HEK293 (cell line): ENCODE results near the gene GLI1.

Experiments used
- GLIS1 ChIP-seq: fragments of 450-650 bp; formaldehyde crosslinking; IDR thresholded peaks from 2 replicates; pipeline ENCODE4 v1.5.1; 2016; ENCODE audit warnings: missing biosample characterization, missing genetic modification characterization
- HIC1 ChIP-seq: fragments of 450-650 bp; formaldehyde crosslinking; IDR thresholded peaks from 2 replicates; pipeline ENCODE4 v1.5.1; 2016; ENCODE audit warnings: missing biosample characterization, missing genetic modification characterization
- IKZF3 ChIP-seq: fragments of 450-650 bp; IDR thresholded peaks from 2 replicates; pipeline ENCODE4 v1.5.0; 2018; ENCODE audit warnings: missing biosample characterization, mild to moderate bottlenecking, missing genetic modification characterization, moderate library complexity
- SCRT1 ChIP-seq: fragments of 450-650 bp; formaldehyde crosslinking; IDR thresholded peaks from 2 replicates; pipeline ENCODE4 v1.5.1; 2016; ENCODE audit warnings: missing biosample characterization, missing genetic modification characterization, borderline replicate concordance
- SETDB1 ChIP-seq: IDR thresholded peaks from one replicate; pipeline ENCODE4 v1.6.1; 2017; ENCODE audit warnings: mild to moderate bottlenecking, low read length, moderate library complexity, mixed read lengths; ENCODE audit not compliant: insufficient read length
- TRIM28 ChIP-seq: IDR thresholded peaks from 2 replicates; pipeline ENCODE4 v1.6.1; 2011; ENCODE audit warnings: low read length, control low read depth, borderline replicate concordance
- ZFP37 ChIP-seq: fragments of 450-650 bp; formaldehyde crosslinking; IDR thresholded peaks from 2 replicates; pipeline ENCODE4 v1.5.1; 2016; ENCODE audit warnings: missing biosample characterization, missing genetic modification characterization
- ZIC2 ChIP-seq: fragments of 450-650 bp; formaldehyde crosslinking; IDR thresholded peaks from 2 replicates; pipeline ENCODE4 v1.5.1; 2016; ENCODE audit warnings: missing biosample characterization, missing genetic modification characterization
- ZNF146 ChIP-seq: fragments of 450-650 bp; formaldehyde crosslinking; IDR thresholded peaks from 2 replicates; pipeline ENCODE4 v1.5.1; 2016; ENCODE audit warnings: missing biosample characterization, missing genetic modification characterization
- ZNF19 ChIP-seq: fragments of 450-650 bp; formaldehyde crosslinking; IDR thresholded peaks from 2 replicates; pipeline ENCODE4; 2016; ENCODE audit warnings: missing biosample characterization, missing genetic modification characterization, low read depth
- ZNF211 ChIP-seq: fragments of 450-650 bp; formaldehyde crosslinking; IDR thresholded peaks from 2 replicates; pipeline ENCODE4 v1.5.1; 2016; ENCODE audit warnings: low read depth, missing biosample characterization, missing genetic modification characterization
- ZNF280C ChIP-seq: fragments of 450-650 bp; formaldehyde crosslinking; IDR thresholded peaks from 2 replicates; pipeline ENCODE4 v1.5.1; 2016; ENCODE audit warnings: missing biosample characterization, missing genetic modification characterization
- ZNF280D ChIP-seq: fragments of 450-650 bp; formaldehyde crosslinking; IDR thresholded peaks from 2 replicates; pipeline ENCODE4 v1.5.1; 2016; ENCODE audit warnings: missing biosample characterization, missing genetic modification characterization
- ZNF311 ChIP-seq: fragments of 450-650 bp; formaldehyde crosslinking; IDR thresholded peaks from 2 replicates; pipeline ENCODE4 v1.5.1; 2017; ENCODE audit warnings: missing biosample characterization, missing genetic modification characterization, borderline replicate concordance
- ZNF335 ChIP-seq: fragments of 450-650 bp; formaldehyde crosslinking; conservative IDR thresholded peaks from 2 replicates; pipeline ENCODE4 v1.5.1; 2016; ENCODE audit warnings: missing biosample characterization, missing genetic modification characterization
- ZNF341 ChIP-seq: fragments of 450-650 bp; formaldehyde crosslinking; IDR thresholded peaks from 2 replicates; pipeline ENCODE4; 2016; ENCODE audit warnings: low read depth, missing biosample characterization, missing genetic modification characterization
- ZNF391 ChIP-seq: fragments of 450-650 bp; formaldehyde crosslinking; IDR thresholded peaks from 2 replicates; pipeline ENCODE4 v1.5.1; 2016; ENCODE audit warnings: low read depth, missing biosample characterization, missing genetic modification characterization, borderline replicate concordance
- ZNF513 ChIP-seq: fragments of 450-650 bp; IDR thresholded peaks from 2 replicates; pipeline ENCODE4 v1.5.1; 2018; ENCODE audit warnings: missing biosample characterization, missing genetic modification characterization
- ZNF514 ChIP-seq: fragments of 450-650 bp; formaldehyde crosslinking; IDR thresholded peaks from 2 replicates; pipeline ENCODE4 v1.5.1; 2016; ENCODE audit warnings: missing biosample characterization, missing genetic modification characterization
- ZNF521 ChIP-seq: fragments of 450-650 bp; formaldehyde crosslinking; IDR thresholded peaks from 2 replicates; pipeline ENCODE4 v1.5.1; 2017; ENCODE audit warnings: missing biosample characterization, mild to moderate bottlenecking, missing genetic modification characterization
- ZNF530 ChIP-seq: fragments of 450-650 bp; formaldehyde crosslinking; IDR thresholded peaks from 2 replicates; pipeline ENCODE4 v1.5.1; 2016; ENCODE audit warnings: low read depth, missing biosample characterization, missing genetic modification characterization
- ZNF561 ChIP-seq: fragments of 450-650 bp; IDR thresholded peaks from 2 replicates; pipeline ENCODE4 v1.5.1; 2018; ENCODE audit warnings: missing biosample characterization, missing genetic modification characterization, borderline replicate concordance
- ZNF658 ChIP-seq: fragments of 450-650 bp; formaldehyde crosslinking; IDR thresholded peaks from 2 replicates; pipeline ENCODE4; 2016; ENCODE audit warnings: missing biosample characterization, missing genetic modification characterization
- ZNF843 ChIP-seq: fragments of 450-650 bp; formaldehyde crosslinking; IDR thresholded peaks from 2 replicates; pipeline ENCODE4 v1.5.1; 2016; ENCODE audit warnings: missing biosample characterization, missing genetic modification characterization
- TF ChIP-seq, protein P1 (sequence below): fragments of 450-650 bp; formaldehyde crosslinking; IDR thresholded peaks from 2 replicates; pipeline ENCODE4 v1.5.1; 2016; ENCODE audit warnings: missing biosample characterization, missing genetic modification characterization
- TF ChIP-seq, protein P2 (sequence below): fragments of 450-650 bp; formaldehyde crosslinking; IDR thresholded peaks from 2 replicates; pipeline ENCODE4 v1.5.1; 2016; ENCODE audit warnings: missing biosample characterization, missing genetic modification characterization

Gene GLI1

GRCh38 chr12:57452181-57452936 lies 7.2 kb upstream of the GLI1 start (continued):
- TF ChIP-seq, protein P1, sequence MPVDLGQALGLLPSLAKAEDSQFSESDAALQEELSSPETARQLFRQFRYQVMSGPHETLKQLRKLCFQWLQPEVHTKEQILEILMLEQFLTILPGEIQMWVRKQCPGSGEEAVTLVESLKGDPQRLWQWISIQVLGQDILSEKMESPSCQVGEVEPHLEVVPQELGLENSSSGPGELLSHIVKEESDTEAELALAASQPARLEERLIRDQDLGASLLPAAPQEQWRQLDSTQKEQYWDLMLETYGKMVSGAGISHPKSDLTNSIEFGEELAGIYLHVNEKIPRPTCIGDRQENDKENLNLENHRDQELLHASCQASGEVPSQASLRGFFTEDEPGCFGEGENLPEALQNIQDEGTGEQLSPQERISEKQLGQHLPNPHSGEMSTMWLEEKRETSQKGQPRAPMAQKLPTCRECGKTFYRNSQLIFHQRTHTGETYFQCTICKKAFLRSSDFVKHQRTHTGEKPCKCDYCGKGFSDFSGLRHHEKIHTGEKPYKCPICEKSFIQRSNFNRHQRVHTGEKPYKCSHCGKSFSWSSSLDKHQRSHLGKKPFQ (tag by site-specific recombination) = no peak
- TF ChIP-seq ZNF514 (tag by site-specific recombination) (no peak), ZNF521 (tag by site-specific recombination) (no peak), HIC1 (tag by site-specific recombination) (peak; percentile 76; the same call in 1 of the 2 replicates), IKZF3 (tag by site-specific recombination) (peak; percentile 52; the same call in 1 of the 2 replicates), ZNF19 (no peak), ZFP37 (tag by site-specific recombination) (no peak), ZNF513 (tag by site-specific recombination) (no peak), ZNF561 (tag by site-specific recombination) (no peak), ZIC2 (tag by site-specific recombination) (peak; percentile 61), ZNF311 (no peak), ZNF341 (peak; percentile 90), ZNF280C (tag by site-specific recombination) (no peak), GLIS1 (peak; percentile 55), ZNF335 (tag by site-specific recombination) (peak; percentile 47; the same call in 1 of the 2 replicates), ZNF843 (no peak), SETDB1 (no peak), ZNF658 (tag by site-specific recombination) (no peak), ZNF391 (tag by site-specific recombination) (no peak), TRIM28 (no peak), ZNF146 (tag by site-specific recombination) (no peak), ZNF211 (tag by site-specific recombination) (no peak), ZNF530 (tag by site-specific recombination) (no peak), SCRT1 (tag by site-specific recombination) (no peak), ZNF280D (tag by site-specific recombination) (no peak)
- TF ChIP-seq, protein P2, sequence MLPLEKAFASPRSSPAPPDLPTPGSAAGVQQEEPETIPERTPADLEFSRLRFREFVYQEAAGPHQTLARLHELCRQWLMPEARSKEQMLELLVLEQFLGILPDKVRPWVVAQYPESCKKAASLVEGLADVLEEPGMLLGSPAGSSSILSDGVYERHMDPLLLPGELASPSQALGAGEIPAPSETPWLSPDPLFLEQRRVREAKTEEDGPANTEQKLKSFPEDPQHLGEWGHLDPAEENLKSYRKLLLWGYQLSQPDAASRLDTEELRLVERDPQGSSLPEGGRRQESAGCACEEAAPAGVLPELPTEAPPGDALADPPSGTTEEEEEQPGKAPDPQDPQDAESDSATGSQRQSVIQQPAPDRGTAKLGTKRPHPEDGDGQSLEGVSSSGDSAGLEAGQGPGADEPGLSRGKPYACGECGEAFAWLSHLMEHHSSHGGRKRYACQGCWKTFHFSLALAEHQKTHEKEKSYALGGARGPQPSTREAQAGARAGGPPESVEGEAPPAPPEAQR (tag by site-specific recombination) = no peak
